Measurements from ENCODE around the gene SEPTIN5. TPM values are rescaled to one million over a fixed set of nuclear protein-coding genes. Genes with fewer than 3 reads are reported as not detected.

The SEPTIN5 gene
- total RNA-seq, 1 donor from 2014 or later = 167 TPM

Other genes starting within 250 kb of the SEPTIN5 start
- 22.3 TPM for gene UFD1, start 235.3 kb upstream of the SEPTIN5 start, total RNA-seq
- gene CDC45, start 234.6 kb upstream of the SEPTIN5 start, total RNA-seq = 1.4 TPM
- 83.8 TPM for gene CLDN5, start 190.1 kb upstream of the SEPTIN5 start, total RNA-seq
- 21.8 TPM for gene GP1BB, start 9.0 kb downstream of the SEPTIN5 start, total RNA-seq
- gene TBX1, start 46.3 kb downstream of the SEPTIN5 start, total RNA-seq = 0.62 TPM
- 2.7 TPM for gene GNB1L, start 140.4 kb downstream of the SEPTIN5 start, total RNA-seq
- 12.3 TPM for gene RTL10, start 140.4 kb downstream of the SEPTIN5 start, total RNA-seq
- gene COMT, start 227.3 kb downstream of the SEPTIN5 start, total RNA-seq = 49.0 TPM
- 8.0 TPM for gene TXNRD2, start 227.3 kb downstream of the SEPTIN5 start, total RNA-seq